Retinal pigment epithelial cell (primary cell): ENCODE data around the gene TFCP2.

Source experiments
- DNase-seq: peaks from one replicate; pipeline ENCODE4 v3.0.0-alpha.2; 2010; ENCODE audit warnings: low read depth
- H3K4me3 ChIP-seq: 2 replicates; pipeline ENCODE4 v1.5.1; 2011; ENCODE audit warnings: mild to moderate bottlenecking, low read length, control low read depth, moderate library complexity
- TF ChIP-seq, protein P1 (sequence below): conservative IDR thresholded peaks from 2 replicates; pipeline ENCODE4 v1.5.1; 2011; ENCODE audit warnings: low read depth, low read length, control low read depth, inconsistent platforms

TFCP2 gene

GRCh38 chr12:51187370-51187987, 14.5 kb upstream of the TFCP2 start:
- no peak overlapping the region for H3K4me3 ChIP-seq
- no peak for DNase-seq
- TF ChIP-seq, protein P1, sequence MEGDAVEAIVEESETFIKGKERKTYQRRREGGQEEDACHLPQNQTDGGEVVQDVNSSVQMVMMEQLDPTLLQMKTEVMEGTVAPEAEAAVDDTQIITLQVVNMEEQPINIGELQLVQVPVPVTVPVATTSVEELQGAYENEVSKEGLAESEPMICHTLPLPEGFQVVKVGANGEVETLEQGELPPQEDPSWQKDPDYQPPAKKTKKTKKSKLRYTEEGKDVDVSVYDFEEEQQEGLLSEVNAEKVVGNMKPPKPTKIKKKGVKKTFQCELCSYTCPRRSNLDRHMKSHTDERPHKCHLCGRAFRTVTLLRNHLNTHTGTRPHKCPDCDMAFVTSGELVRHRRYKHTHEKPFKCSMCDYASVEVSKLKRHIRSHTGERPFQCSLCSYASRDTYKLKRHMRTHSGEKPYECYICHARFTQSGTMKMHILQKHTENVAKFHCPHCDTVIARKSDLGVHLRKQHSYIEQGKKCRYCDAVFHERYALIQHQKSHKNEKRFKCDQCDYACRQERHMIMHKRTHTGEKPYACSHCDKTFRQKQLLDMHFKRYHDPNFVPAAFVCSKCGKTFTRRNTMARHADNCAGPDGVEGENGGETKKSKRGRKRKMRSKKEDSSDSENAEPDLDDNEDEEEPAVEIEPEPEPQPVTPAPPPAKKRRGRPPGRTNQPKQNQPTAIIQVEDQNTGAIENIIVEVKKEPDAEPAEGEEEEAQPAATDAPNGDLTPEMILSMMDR = no peak

- TF ChIP-seq, protein P1 = no peak
- no peak for DNase-seq
- H3K4me3 ChIP-seq = no peak overlapping the region
These were observed 13.6 kb upstream of the TFCP2 start for GRCh38 chr12:51186465-51187085.

DNA sequence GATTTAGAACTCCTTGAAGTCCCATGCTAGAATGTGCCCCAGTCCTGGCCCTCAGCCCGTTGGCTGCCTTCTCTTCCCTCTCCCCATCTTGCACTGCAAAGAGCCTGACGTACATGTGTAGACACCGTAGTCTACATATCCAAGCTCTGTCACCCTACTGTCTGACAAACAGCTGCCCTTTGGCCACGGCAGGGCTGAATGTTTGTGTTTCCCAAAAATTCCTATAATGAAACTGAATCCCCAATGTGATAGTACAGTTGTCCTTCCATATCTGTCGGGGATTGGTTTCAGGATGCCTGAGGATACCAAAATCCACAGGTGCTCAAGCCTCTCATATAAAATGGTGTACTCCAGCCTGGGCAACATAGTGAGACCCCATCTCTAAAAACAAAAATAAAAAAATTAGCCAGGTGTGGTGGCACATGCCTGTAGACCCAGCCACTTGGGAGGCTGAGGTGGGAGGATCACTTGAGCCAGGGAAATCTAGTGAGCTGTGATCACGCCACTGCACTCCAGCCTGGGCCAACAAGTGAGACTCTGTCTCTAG, 12.3 kb upstream of the TFCP2 start:
- TF ChIP-seq, protein P1 = no peak
- DNase-seq = no peak
- no peak overlapping the region for H3K4me3 ChIP-seq

DNA sequence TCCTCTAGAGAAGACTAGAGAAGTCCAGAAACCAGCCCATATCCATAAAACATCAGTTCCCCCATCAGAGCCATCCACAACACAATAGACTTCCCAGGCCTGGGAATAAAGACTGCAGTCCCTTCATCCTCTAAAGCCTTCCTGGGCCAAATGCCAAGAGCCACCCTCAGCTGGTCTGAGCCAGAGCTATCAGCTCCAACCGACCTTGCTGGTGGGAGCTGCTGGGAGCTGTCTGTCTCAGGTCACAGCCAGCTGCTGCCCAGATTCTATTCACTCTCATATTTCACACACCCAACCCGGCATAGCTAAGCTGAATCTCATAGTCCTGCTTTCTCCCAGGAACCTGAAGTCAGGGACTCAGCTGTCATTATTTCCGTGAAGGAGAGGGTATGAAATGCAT, 10.9 kb upstream of the TFCP2 start:
- no peak overlapping the region for H3K4me3 ChIP-seq
- TF ChIP-seq, protein P1 = no peak
- DNase-seq = peak; percentile 79

DNA sequence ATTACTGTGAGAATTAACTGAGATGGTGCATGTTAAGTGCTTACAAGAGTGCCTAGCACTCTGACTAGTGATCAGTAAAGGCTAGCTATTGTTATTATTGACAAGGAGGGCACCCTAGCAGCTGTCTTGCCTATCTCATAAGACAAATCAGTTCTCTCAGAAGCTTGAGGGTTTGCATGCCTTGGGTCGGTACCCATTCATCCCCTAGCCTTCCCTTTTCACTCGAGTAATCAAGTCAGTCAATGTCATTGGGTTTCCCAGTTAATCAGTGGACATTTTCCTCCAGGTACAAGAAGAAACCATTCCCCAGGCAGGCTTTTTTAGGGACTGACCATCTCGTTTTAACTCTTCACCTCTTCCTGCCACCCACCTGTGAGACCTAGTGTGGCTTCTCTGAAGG, 10.4 kb upstream of the TFCP2 start:
- H3K4me3 ChIP-seq = no peak overlapping the region
- DNase-seq = no peak
- TF ChIP-seq, protein P1 = no peak

DNA sequence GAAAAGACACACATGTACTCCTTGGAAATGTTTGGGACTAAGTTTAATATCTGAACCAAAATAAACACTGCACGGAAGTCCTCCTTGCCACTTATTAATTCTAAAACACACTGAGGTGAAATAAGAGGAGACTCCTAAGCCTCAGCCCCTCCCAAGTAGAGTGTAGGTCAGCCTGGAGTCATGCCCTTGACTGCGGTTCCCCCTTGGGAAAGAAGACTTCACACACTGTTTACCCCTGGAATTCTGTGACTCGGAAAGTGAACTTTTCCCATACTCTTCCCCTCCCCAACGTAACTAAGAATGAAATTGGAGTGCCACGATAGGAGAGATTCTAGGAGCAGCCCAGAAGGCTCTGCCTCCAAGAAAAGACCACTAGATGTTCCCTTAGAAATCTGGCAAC, 8.6 kb upstream of the TFCP2 start:
- H3K4me3 ChIP-seq = no peak overlapping the region
- DNase-seq = no peak
- TF ChIP-seq, protein P1 = no peak

DNA sequence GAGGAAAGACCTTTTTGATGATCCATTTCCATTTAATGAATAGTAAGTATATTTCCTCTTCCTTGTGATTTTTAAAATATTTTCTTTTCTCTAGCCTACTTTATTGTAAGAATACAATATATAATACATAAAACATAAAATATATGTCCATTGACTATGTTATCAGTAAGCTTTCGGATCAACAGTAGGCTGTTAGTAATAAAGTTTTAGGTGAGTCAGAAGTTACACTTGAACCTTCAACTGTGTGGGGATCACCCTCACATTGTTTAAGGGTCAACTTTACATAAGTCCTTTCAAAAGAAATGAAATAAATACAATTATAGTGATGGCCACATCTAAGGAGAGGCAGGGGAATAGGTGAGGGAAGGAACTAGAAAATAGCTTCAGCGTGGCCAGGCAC, 5.0 kb upstream of the TFCP2 start:
- TF ChIP-seq, protein P1 = no peak

More for the DNA sequence above, 5.0 kb upstream of the TFCP2 start:
- no peak overlapping the region for H3K4me3 ChIP-seq
- no peak for DNase-seq
